ENCODE results near the gene ETNPPL. TPM values are rescaled to one million over a fixed set of nuclear protein-coding genes. Genes with fewer than 3 reads are reported as not detected.

ETNPPL gene
- total and polyA plus RNA-seq, 8 donors = 0.25 TPM; not detected in 7

- ATAC-seq = no peak
- FAIRE-seq = no peak
- Histone ChIP-seq H3K27ac (no peak overlapping the region), H3K36me3 (no peaks in the 10 kb centered on the region), H3K27me3 (no peaks in the 10 kb centered on the region), H3K9me3 (no peaks in the 10 kb centered on the region), H3K4me1 (no peaks in the 10 kb centered on the region), H3K4me3 (no peak overlapping the region)
- no peak for TF ChIP-seq CTCF (IDR thresholded peaks at IDR 0.05)
- intact Hi-C loops (cut with DNase I) = no loop called here
- WGBS, 2 donors = 57 to 66% methylated on average over 4 of the region's 4 CpGs
- DNase-seq = no peak
Measured at GRCh38 chr4:108706289-108706688, 56.6 kb downstream of the ETNPPL start.

- Histone ChIP-seq H3K4me1 (no peaks in the 10 kb centered on the region), H3K27me3 (no peaks in the 10 kb centered on the region), H3K27ac (no peak overlapping the region), H3K36me3 (no peaks in the 10 kb centered on the region), H3K4me3 (no peak overlapping the region), H3K9me3 (no peaks in the 10 kb centered on the region)
- intact Hi-C loops (cut with DNase I) = no loop called here
- WGBS, 2 donors = 24 to 32% methylated on average over 2 of the region's 2 CpGs
- no peak for FAIRE-seq
- no peak for DNase-seq
- no peak for TF ChIP-seq CTCF (IDR thresholded peaks at IDR 0.05)
- ATAC-seq = no peak
Measured at GRCh38 chr4:108703966-108704365, 58.9 kb downstream of the ETNPPL start.

- H3K9me3 ChIP-seq = no peaks in the 10 kb centered on the region
- ATAC-seq = no peak
- H3K36me3 ChIP-seq = no peaks in the 10 kb centered on the region
- no peaks in the 10 kb centered on the region for H3K4me1 ChIP-seq
- no peaks in the 10 kb centered on the region for H3K27me3 ChIP-seq
- no peak overlapping the region for H3K4me3 ChIP-seq
- no peak for TF ChIP-seq CTCF (IDR thresholded peaks at IDR 0.05)
- no peak overlapping the region for H3K27ac ChIP-seq
- intact Hi-C loops (cut with DNase I) = no loop called here
- DNase-seq = no peak
- FAIRE-seq = no peak
Measured at GRCh38 chr4:108703370-108703769, 59.5 kb downstream of the ETNPPL start.

- no peak for FAIRE-seq
- H3K4me3 ChIP-seq = no peak overlapping the region
- DNase-seq = no peak
- no peaks in the 10 kb centered on the region for H3K36me3 ChIP-seq
- intact Hi-C loops (cut with DNase I) = no loop called here
- no peaks in the 10 kb centered on the region for H3K9me3 ChIP-seq
- no peak for ATAC-seq
- H3K27me3 ChIP-seq = no peaks in the 10 kb centered on the region
- WGBS, 2 donors = 52 to 55% methylated on average over 3 of the region's 3 CpGs
- TF ChIP-seq CTCF (IDR thresholded peaks at IDR 0.05) = no peak
- no peak overlapping the region for H3K27ac ChIP-seq
- no peaks in the 10 kb centered on the region for H3K4me1 ChIP-seq
Measured at GRCh38 chr4:108702960-108703359, 59.9 kb downstream of the ETNPPL start.

GRCh38 chr4:108700081-108700757 is 62.6 kb downstream of the ETNPPL start:
- Histone ChIP-seq H3K4me1 (no peaks in the 10 kb centered on the region), H3K27me3 (no peaks in the 10 kb centered on the region), H3K36me3 (no peaks in the 10 kb centered on the region), H3K4me3 (no peak overlapping the region), H3K27ac (no peak overlapping the region), H3K9me3 (no peaks in the 10 kb centered on the region)
- FAIRE-seq = no peak
- TF ChIP-seq CTCF (IDR thresholded peaks at IDR 0.05) = no peak
- WGBS, 2 donors = 45 to 54% methylated on average over 1 of the region's 1 CpG
- intact Hi-C loops (cut with DNase I) = no loop called here
- ATAC-seq = peak in 2 of 4 donors; percentile 25 to 52
- no peak for DNase-seq

Data from pancreas (tissue), 10 donors.